ENCODE results near the gene LPA. TPM values are rescaled to one million over a fixed set of nuclear protein-coding genes. Genes with fewer than 3 reads are reported as not detected.

Gene LPA
- total RNA-seq, 2 experiments from 2014 or later: not detected

GRCh38 chr6:160668589-160668988 is 4.5 kb upstream of the LPA start:
- Mint-ChIP-seq H3K4me1 (ENCODE audit: low read depth) (no peaks in the 10 kb centered on the region), H3K36me3 (ENCODE audit: low read depth) (no peaks in the 10 kb centered on the region), H3K4me3 (no peak overlapping the region), H3K9me3 (peaks cover 2% of the 10 kb centered on the region), H3K27me3 (peaks cover 29% of the 10 kb centered on the region), H3K27ac (no peak overlapping the region)
- TF ChIP-seq CTCF (IDR thresholded peaks at IDR 0.05): no peak
- Histone ChIP-seq H3K27ac (ENCODE audit: low read depth in 1 of 2, low read length in 2 of 2) (no peak overlapping the region), H3K4me3 (ENCODE audit: low read length) (no peak overlapping the region), H3K27me3 (ENCODE audit: control insufficient read depth in 1 of 2, insufficient read depth in 2 of 2, low read length in 2 of 2) (peaks cover 3 to 11% of the 10 kb centered on the region in 2 experiments), H3K36me3 (ENCODE audit: insufficient read depth, low read length) (no peaks in the 10 kb centered on the region), H3K4me1 (ENCODE audit: insufficient read depth, low read length) (peaks cover 4% of the 10 kb centered on the region), H3K9me3 (ENCODE audit: control insufficient read depth in 1 of 2, insufficient read depth in 1 of 2, low read length in 2 of 2) (no peaks in the 10 kb centered on the region)
- ChIA-PET CTCF (no interaction called here), POLR2A (no interaction called here)
- intact Hi-C loops (cut with DNase I, micrococcal nuclease): no loop called here
- ATAC-seq (ENCODE audit: poor library complexity) (no peak), DNase-seq (no peak)

GRCh38 chr6:160667639-160668481 is 3.8 kb upstream of the LPA start:
- Mint-ChIP-seq H3K27me3 (peaks cover 28% of the 10 kb centered on the region), H3K27ac (no peak overlapping the region), H3K36me3 (ENCODE audit: low read depth) (no peaks in the 10 kb centered on the region), H3K4me1 (ENCODE audit: low read depth) (no peaks in the 10 kb centered on the region), H3K9me3 (peaks cover 2% of the 10 kb centered on the region), H3K4me3 (no peak overlapping the region)
- no peak for ATAC-seq (ENCODE audit: poor library complexity)
- Histone ChIP-seq H3K4me1 (ENCODE audit: insufficient read depth, low read length) (peaks cover 4% of the 10 kb centered on the region), H3K36me3 (ENCODE audit: insufficient read depth, low read length) (no peaks in the 10 kb centered on the region), H3K9me3 (ENCODE audit: control insufficient read depth in 1 of 2, insufficient read depth in 1 of 2, low read length in 2 of 2) (no peaks in the 10 kb centered on the region), H3K4me3 (ENCODE audit: low read length) (no peak overlapping the region), H3K27ac (ENCODE audit: low read depth in 1 of 2, low read length in 2 of 2) (no peak overlapping the region), H3K27me3 (ENCODE audit: control insufficient read depth in 1 of 2, insufficient read depth in 2 of 2, low read length in 2 of 2) (peaks cover 4 to 14% of the 10 kb centered on the region in 2 experiments)
- intact Hi-C loops (cut with DNase I, micrococcal nuclease): no loop called here
- POLR2A ChIA-PET: no interaction called here
- DNase-seq: peak in 10 of 14 experiments; percentile 2 to 51 (median 10)
- TF ChIP-seq CTCF (IDR thresholded peaks at IDR 0.05): no peak
- CTCF ChIA-PET: no interaction called here

GRCh38 chr6:160662842-160663241 is 1.2 kb downstream of the LPA start:
- no peak for TF ChIP-seq CTCF (IDR thresholded peaks at IDR 0.05)
- Histone ChIP-seq H3K4me3 (ENCODE audit: low read length) (no peak overlapping the region), H3K27me3 (ENCODE audit: control insufficient read depth in 1 of 2, insufficient read depth in 2 of 2, low read length in 2 of 2) (peaks cover 7 to 17% of the 10 kb centered on the region in 2 experiments), H3K27ac (ENCODE audit: low read depth in 1 of 2, low read length in 2 of 2) (no peak overlapping the region), H3K9me3 (ENCODE audit: control insufficient read depth in 1 of 2, insufficient read depth in 1 of 2, low read length in 2 of 2) (peaks cover 0 to 6% of the 10 kb centered on the region in 2 experiments), H3K36me3 (ENCODE audit: insufficient read depth, low read length) (no peaks in the 10 kb centered on the region), H3K4me1 (ENCODE audit: insufficient read depth, low read length) (peaks cover 3% of the 10 kb centered on the region)
- no peak overlapping the region for H3K27ac Mint-ChIP-seq
- intact Hi-C loops (cut with DNase I, micrococcal nuclease): no loop called here
- no peaks in the 10 kb centered on the region for H3K36me3 Mint-ChIP-seq (ENCODE audit: low read depth)
- no peaks in the 10 kb centered on the region for H3K9me3 Mint-ChIP-seq
- no peaks in the 10 kb centered on the region for H3K4me1 Mint-ChIP-seq (ENCODE audit: low read depth)
- ChIA-PET CTCF (no interaction called here), POLR2A (no interaction called here)
- H3K27me3 Mint-ChIP-seq: peaks cover 33% of the 10 kb centered on the region
- H3K4me3 Mint-ChIP-seq: no peak overlapping the region
- ATAC-seq (ENCODE audit: poor library complexity) (no peak), DNase-seq (no peak)

Data from CD4-positive, alpha-beta T cell (primary cell).